Hindlimb muscle (tissue), 1 donor: ENCODE measurements around the gene DOCK4. TPM values are rescaled to one million over a fixed set of nuclear protein-coding genes. Genes with fewer than 3 reads are reported as not detected.
A peak's percentile ranks its signal among the peaks of the same experiment; 100 is the strongest.

Experiments
- DNase-seq: peaks from one replicate; pipeline ENCODE4 v3.0.0-alpha.2; 2013
- polyA plus RNA-seq: library from polyadenylated mRNA; unstranded; fragments of 120-200 nt; gene quantifications from one replicate; pipeline ENCODE4 v1.2.1, GENCODE V29; 2013; ENCODE audit not compliant: insufficient read length

Gene DOCK4
- polyA plus RNA-seq, 1 donor = 10.6 TPM

DNA sequence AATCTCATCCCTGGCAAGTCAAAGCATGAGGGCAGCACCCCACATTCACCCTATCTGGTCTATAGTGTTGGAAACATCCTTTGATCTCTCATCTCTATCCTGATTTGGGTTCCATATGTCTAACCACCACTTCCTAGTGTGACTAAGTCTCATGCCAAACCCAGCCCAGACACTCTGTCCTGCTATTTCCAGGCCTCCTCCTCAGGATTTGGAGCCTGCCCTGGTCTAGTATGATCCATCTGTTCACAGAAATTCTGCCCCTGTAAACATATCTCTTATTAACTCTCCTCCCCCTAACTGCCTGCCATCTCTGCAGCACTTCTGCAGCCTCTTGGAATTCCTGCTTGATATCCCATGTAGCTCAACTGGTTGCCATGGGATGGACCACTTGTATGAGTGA, 323.0 kb downstream of the DOCK4 start:
- DNase-seq = no peak

DNA sequence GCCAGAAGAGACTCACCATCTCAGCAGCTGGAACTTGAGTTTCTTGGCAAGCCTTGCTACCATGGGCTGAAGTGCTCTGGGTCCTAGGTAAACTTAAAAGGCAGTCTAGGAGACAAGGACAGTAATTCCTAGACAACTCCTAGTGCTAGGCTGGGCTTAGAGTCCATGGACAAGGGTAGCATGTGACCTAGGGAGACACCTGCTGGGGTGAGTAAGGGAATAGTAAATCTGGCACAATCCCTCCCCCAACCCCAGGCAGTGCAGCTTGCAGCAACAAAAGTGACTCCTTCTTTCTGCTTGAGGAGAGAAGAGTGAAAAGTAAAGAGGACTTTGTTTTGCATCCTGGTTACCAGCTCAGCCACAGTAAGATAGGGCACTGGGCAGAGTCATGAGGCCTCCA, 327.4 kb downstream of the DOCK4 start:
- no peak for DNase-seq

DNA sequence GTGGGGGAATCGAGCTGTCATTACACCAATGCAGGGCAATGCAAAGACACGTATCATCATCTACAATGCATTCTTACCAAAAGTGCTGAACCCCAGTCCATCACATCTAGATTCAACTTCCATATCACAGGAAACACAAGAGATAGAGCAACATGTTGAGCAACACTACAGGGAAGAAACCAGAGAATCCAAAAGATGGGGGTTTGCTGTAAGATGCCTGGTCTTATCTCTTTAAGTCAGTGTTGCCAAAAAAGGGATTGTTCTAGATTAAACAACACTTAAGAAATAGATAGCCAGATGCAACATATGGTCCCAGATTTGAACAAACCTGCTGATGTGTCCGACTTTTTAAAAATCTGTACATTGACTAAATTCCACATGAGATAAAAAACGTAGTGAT, 328.3 kb downstream of the DOCK4 start:
- DNase-seq = no peak

DNA sequence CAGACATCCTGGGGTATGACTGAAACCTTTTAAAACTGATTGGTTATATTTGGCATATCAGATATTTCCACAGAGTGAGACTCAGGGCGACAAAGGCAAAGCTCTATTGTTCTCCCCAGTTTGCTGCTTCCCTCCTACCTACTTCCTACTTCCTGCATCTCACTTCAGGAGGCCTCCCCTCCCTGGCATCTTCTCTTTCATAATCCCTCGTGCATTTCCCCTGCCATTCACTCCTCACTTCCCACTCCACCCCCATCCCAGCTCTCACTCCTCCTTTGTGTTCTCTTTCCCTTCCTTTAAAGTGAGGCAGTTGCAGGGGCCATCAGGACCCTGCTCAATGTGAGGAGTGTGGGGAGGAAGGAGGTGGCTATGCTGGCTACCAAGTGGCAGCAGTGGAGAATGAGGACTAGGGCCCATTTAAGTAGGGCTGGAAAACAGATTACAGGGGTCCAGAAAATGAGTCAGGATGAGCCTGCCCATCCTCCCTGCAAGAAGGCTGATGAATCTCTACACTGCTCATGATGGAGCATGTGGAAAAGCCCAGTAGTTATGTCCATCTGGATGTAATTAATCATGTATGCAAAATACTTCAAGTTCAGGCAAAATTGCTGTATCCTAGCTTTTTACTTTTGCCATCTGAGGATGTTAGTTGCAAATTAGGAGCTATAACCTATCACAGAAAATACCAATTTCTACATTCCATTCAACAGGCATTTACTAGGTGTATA, 332.1 kb downstream of the DOCK4 start:
- no peak for DNase-seq

DNA sequence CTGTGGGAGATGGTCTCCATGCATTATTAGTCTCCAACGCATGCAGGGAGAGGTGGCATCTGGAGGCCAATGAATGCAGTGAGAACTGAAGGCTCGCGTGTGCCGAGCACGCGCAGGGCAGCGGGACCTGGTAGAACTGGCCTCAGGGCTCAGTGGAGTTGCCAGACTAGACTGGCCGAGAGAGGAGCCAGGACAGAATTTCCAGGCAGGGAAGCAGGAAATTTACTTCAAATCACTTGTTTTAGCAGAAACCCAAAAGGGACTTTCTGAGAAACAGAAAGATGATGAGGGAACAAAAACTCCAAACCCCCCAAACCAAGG, 332.9 kb downstream of the DOCK4 start:
- no peak for DNase-seq

DNA sequence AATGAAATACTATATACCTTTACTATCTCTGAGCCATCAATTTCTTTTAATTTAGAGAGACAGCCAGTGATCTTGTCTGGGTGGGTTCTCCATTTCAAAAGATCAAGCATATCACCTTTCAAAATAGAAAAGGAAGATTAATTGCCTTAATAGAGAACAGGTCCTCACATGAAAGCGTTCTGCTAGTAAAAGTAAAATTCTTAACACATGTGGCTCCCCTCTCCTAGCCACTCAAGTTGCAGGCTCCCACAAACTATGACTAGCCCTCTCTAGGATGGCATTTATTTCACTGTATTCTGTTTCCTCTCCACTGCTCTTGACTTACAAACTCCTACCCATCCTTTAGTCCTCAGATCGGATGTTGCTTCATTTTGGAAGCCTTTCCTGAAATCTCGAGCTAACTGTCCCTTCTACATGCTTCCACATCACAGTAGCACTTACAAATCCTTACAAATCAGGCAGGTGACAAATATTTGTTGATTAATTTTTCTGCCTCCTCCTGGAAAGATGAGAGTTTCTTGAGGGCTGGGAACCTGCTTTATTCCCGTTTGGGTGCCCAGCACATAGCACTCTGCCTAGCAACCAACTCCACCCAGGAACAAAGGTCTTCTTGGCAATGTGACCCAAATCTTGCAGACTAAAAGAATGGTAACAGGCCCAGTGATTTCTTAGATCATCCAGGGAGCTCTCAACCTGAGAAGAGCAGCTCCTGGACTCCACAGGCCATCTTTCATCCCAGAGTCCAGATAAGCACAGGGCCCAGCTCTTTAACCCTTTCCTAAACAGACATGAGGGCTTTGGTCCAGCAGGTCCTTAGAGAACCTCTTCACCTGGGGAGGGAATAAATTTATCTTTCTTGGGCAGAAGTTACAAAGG, 333.5 kb downstream of the DOCK4 start:
- DNase-seq = no peak

DNA sequence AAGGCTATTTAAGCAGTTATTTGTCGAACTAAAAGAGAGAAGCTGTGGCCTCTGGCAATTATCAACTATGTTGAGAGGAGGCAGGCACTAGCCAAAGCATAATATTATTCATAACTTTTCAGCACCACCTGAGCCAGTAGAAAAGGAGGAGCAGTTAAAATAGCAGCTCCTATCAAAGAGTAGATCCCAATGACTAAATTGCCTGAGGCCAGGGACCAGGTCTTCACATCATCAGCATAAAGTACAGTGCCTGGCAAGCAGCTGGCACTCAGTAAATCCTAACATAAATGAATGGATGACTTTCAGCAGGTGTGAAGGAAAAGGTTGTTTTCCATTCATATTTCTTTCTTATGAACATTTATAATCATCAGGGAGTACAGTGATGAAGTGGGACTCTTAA, 334.9 kb downstream of the DOCK4 start:
- no peak for DNase-seq

DNA sequence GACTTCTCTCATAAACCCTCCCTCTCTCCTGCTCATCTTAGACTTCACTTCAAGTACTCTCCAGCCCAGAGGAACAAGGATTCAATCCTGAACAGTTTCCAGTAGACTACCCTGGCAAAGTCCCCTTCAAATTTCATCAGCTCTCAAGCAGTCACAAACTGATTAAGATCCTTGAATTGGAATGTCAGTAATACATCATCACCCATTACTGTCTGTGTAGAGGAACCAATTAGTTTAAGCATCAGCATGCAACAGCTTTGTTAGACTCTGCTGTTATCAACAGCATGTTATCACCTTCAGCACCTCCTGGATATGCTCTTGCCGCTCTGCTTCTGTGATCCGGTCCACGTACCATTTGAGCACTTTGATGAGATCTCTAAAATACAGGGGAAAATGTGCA, 336.9 kb downstream of the DOCK4 start:
- no peak for DNase-seq

DNA sequence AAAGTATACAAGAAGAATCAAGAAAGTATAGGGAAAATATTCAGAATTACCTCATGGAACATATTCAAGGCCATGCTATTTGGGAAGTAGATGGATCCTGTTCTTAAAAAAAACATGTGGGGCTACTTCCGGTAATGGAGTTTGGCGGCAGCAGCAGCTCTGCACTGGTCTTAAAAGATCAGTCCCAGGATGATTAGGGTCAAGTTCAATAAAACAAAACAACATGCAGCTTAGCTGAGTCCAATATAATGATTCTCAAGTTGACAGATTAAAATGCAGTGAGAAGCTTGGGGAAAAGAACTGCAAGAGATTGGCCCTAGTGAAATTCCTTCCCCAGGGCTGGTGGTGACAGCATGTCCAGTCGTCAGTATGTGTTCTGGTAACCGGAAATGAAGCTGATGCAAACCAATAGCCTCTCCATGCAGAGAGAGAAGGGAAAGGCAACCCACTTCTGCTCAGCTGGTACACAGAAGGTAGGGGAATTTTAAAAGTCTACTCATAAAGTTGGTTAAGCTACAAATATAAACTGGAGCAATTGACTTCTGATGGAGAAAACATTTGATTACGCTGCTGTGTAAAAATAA, 338.8 kb downstream of the DOCK4 start:
- no peak for DNase-seq

DNA sequence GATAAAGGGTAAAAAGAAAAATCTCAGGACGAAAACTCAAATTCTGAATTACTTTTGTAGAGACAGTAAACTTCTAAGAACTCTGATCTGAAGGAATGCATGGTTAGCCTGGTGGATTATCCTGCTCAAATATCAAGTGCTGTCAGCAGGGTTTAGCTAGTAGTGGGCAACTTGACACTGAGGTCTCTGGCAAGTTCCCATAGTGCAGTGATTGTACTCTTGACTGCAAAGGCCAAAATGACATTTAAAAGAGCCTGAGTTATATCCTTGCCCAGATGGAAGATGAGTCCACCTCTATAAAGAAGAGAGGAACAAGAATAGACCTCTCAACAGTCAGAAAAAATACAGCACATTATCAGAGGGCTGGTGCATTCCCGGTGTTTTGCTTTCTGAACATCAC, 339.4 kb downstream of the DOCK4 start:
- DNase-seq = no peak

DNA sequence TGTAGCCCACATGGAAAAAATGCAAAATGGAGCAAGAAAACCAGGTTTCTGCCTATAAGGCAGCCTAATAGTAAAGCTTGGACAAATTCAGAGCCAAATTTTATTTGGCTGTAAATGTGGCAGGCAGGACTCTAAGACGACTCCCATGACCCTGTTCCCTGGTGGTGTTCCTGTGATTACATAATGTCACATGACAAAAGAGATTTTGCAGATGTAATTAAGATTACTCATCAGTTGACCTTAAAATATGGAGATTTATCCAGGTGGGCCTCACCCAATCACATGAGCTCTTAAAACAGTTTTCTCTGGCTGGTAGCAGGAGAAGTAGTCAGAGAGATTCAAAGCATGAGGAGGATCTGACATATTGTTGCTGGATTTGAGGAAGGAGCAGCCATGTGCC, 340.8 kb downstream of the DOCK4 start:
- DNase-seq = no peak

DNA sequence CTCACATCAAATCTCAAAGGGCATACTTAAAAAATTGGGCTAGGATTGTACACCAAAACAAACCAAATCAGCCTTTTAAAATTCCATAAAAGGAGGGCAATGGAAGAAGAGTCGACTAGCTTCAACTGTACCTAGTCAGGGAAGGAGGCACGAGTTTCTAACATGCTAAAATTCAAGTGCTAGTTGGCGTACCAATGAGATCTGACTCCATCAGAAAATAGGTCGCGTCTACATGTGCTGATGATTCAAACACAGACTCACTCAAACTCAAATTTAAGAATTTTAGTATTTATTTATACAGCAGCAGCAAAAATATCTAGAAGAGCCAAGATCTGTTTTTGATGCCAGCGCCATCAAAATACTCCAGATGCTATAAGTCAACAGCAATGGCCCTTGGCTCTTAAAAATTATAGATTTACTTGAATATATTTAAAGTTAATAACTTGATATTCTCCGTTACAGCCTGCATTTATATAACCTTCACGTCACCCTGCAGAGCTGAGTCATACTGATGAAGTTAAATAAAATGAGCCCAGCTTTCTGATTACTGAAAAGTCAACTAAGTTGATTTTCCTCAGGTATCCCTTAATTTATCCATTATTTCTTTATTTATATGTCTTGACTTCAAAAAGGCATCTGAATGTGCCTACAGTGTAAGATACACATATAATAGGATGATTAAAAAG, 341.8 kb downstream of the DOCK4 start:
- no peak for DNase-seq

DNA sequence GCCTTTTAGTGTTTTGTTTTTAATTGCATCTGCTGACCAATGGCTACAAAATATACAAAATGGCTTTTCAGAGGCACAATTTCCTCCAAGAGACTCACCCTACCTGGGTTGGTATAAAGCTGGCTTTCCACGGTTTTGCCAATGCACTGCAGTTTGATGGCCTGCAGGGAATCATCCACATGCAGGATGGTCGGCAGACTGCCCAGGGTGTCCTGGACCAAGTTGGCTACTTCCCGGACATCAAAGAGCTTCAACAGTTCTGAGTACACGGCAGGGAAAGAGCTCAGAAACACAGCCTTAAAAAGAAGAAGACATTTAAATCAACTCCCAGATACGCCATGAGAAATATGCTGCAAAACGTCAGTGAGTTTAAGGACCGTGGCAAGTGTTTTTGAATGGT, 342.9 kb downstream of the DOCK4 start:
- DNase-seq = no peak

DNA sequence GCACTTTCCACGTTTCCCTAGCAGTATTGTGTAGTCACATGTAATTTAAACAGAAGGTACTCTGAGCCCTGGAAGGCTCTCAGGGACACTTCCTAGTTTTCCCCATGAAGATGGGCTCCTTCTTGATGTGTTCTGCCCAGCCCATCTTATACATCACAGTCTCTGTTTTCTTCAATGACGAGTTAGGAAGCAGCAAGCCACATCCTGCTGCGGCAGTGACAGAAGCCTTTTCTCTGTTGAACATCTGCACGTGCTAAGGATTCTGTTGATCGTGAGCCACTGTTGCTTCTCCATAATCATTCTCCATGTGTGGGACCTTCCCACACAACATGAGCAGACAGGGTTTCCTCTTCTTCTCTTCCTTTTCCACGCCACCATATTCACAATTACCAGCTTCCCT, 346.0 kb downstream of the DOCK4 start:
- no peak for DNase-seq

DNA sequence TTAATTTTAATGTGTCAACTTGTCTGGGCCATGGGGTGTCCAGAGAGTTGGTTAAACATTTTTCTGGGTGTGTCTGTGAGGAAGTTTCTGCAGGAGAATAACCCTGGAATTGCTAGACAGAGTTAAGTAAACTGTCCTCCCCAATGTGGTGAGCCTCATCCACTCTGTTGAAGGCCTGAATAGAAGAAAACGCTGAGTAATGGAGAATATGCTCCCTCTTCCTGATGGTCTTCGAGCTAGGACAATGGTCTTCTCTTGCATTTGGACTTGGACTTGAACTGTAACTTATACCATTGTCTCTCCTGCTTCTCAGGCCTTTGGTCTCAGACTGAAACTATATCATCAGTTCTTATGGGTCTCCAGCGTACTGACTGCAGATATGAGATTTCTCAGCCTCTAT, 347.9 kb downstream of the DOCK4 start:
- no peak for DNase-seq

DNA sequence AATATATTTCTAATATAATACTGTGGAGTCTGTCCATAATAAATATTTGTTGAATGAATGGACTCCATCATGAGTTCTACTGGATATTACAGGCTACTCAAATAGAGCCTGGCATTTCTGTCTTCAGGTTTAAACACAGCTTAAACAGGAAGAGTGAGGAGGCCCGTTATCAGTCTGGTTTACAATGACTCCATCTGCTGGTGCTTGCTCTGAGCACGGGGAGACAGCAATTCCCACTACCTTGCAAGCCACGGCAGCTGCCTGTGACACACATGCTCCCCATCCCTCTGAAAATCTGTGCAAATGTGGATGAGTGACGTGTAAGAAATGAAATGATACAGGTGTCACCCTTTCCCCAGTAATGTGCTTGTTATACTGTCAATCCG, 350.4 kb downstream of the DOCK4 start:
- DNase-seq = no peak

DNA sequence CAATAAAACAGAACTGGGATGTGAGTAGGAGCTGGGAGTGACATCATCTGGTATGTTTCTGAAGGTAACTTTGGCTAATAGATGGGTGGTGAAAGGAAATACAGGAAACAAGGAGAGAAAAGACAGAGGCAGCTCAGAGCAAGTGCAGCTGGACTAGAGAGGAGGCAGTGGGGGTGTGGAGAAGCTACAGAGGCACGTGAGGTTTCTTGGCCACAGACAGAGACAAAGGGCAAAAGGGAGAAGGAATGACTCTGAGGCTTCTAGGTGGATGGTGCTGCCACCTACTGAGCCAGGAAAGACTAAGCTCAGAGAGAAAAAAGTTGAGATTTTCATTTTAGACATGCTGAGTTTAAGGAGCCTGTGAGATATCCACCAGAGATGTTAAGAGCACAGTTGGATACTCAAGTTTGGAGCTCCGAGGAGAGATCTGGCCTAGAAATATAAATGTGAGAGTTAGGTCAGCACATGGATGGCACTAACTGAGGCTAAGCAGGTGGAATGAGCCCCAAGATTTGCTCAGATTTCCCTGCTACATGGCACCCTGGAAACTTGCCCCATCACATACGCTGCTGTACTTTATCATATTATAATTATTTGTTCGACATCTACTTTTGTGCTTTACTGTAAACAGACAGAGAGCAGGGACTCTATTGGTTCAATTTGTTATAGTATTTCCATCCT, 350.9 kb downstream of the DOCK4 start:
- DNase-seq = peak; percentile 37

DNA sequence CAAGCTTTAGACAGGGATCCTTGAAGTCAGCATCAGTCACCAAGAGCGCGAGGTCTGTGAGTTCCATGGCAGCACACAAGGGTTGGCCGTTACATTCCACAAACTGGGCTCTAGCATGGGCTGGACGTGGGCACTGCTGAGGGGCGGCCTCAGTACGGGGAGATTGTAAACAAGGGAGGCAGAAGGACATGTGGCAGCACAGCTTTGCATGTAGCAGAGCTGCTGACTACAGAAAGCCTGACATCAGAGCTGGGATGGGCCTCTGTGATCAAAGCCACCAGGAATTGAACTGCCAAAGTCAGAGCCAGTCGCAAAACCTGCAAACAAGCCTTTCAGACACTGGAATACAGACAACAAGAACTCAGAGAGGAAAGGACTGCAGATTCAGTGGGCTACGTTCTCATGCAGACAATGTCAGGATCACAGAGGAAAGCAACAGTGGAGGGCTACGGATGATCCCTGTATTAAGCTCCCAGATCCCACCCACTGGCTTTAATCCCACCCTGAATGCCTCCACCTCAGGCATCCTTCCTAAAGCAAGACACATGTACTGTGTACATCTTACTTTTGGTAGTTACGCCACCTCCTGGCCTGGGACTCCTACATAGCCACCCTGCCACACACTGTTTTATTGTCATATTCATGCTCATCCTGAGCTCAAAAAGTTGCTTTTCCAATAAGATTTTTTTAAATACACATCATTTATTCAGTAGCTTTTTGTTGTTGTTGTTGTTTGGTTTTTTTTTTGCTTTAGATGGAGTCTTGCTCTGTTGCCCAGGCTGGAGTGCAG, 352.8 kb downstream of the DOCK4 start:
- no peak for DNase-seq

DNA sequence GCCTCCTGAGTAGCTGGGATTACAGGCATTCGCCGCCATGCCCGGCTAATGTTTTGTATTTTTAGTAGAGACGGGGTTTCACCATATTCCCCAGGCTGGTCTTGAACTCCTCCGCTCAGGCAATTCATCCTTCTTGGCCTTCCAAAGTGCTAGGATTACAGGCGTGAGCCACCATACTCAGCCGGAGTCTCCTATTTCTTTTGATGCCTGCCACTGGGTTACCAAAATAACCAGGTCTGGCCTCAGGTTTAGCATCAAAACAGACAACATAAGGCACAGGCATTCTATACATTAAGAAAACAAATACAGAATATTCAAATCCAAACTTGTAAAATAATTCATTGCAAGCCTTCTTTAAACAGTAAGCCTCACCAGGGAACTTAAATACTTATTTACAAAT, 354.1 kb downstream of the DOCK4 start:
- DNase-seq = no peak

DNA sequence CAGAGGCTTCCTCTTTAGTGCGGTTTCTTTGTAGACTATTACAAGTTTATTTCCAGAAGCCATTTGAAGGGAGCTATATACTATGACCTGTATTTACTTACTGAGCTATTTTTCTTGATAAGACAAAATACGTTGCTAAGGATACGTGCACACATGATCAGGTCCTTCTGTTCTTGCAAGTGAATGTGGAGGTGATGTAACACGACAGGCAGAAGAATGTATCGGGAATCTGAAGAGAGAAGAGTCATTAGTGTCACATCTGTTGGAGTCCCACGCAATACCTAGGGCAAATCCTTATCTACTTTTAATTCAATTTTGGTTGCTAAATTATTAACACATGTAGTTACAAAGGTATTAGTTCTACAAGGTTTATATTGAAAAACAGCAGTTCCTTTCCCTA, 359.3 kb downstream of the DOCK4 start:
- no peak for DNase-seq

DNA sequence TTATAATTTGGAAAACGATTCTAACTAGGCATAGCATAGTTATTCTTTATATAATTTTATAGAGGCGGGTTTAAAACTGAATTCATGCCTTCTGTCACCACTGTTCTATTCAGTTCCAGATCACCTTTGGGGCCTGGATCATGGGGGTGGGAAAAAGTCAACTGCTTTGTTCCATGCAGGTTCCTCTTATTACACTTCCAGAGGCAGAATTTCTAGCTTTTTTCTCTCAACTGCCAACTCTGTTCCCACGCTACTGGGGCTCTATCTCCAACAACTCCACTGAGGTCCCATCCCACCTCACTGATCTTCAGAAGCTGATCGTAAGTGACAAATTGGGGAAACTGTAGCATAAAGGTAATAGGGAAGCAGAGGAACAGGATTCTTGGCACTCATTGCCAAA, 360.3 kb downstream of the DOCK4 start:
- DNase-seq = no peak
